T-helper 1 cell (primary cell): ENCODE results near the gene HJV.

ENCODE experiments used
- DNase-seq, 5 donors: peaks; one replicate each; pipeline ENCODE4 v3.0.0-alpha.2; 2012 to 2020

Gene HJV

DNA sequence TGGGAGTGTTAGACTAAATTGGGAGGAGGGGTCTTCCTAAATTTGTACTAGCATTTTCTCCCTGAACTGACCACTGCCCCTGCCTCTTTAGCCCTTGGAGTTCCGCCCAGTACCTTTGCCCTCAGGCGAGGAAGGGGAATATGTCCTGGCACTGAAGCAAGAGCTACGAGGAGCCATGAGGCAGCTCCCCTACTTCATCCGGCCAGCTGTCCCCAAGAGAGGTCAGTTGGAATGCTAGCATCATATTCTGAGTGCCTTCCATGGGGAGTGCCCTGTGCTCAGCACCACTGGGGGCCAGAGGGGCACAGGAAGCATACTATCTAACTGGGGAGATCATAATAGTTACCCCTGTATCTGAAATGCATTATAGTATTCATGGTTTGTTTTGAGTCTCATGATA is 46.3 kb downstream of the HJV start:
- DNase-seq: no peak

DNA sequence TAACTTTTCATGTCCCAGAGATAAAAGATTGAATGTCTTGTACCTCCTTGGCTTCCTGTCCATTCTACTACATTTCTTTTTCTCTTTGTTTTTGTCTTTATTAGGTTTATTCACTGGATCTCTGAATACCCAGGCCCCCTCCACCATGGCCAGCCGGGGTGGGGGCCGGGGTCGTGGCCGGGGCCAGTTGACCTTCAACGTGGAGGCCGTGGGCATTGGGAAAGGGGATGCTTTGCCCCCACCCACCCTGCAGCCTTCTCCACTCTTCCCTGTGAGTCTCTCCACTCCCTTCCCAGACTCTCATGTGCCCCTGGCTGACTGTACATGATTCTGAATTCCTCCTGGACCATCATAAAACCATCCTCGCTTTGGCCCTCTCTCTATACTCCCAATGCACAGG is 46.8 kb downstream of the HJV start:
- DNase-seq: no peak

- no peak for DNase-seq
These were observed 49.0 kb downstream of the HJV start for GRCh38 chr1:145972580-145972979.
